Stimulated activated naive CD4-positive, alpha-beta T cell (primary cell): ENCODE measurements around the gene CYB561D2.

Source experiments
- DNase-seq, 6 experiments: peaks; one replicate each; lab custom pipeline; 2025; lab: John Stamatoyannopoulos, UW

Gene CYB561D2

GRCh38 chr3:50390508-50391224 is 40.0 kb downstream of the CYB561D2 start:
- no peak for DNase-seq

- DNase-seq, result no peak
Measured at GRCh38 chr3:50392101-50392715, 41.5 kb downstream of the CYB561D2 start.

DNA sequence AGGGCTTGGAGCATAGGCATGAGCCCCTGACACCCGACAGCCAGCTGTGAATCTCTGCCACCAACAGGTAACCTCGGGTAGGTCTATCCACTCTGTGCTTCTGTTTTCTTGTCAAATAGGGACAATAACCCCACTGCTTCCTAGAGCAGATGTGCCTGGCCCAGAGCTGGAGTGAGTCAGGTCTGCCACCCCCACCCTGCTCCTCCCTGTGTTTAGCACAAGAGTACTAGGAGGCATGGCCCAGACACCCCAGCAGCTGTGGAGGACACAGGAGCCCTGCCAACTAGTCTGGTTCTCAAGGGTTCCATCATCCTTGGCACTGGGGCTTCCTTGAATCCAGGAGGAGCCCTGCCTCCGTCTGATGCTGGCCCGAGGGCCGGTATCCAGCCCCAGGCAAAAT is 42.4 kb downstream of the CYB561D2 start:
- DNase-seq, result no peak

DNA sequence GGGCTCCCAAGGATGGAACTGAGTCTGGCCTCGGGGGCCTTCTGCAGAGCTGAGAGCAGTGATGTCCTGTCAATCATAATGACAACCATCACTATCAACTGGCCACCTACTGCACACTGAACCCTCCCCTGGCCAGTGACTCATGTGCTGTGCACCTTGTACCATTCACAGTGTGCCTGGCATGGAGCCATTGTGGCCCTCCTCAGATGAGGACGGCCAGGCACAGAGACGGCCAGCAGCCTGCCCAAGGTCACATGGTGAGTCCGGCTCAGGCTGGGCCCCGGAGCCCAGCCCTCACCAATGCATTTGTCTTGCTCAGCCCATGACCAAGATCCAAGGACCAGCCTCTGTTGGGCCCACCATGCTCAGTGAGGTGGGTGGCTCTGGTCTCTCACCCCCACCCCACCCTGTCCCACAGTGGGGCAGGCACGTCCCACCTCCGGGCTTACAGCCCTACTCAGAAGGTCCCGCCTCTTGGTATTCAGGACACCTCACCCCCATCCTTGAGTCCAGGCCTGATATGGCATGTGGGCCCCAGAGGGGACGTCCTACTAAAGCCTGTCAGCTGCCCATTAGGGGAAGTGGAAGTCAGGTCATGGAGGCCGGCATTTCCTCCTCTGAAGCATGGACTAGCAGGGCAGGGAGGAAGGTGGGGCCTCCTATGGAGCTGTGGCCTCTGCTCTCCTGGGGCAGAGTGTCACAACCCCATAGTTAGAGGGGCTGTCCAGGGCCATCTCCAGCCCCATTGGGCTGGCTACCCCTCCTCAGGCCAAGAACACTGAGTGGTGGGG is 44.6 kb downstream of the CYB561D2 start:
- DNase-seq, result no peak

GRCh38 chr3:50396502-50396901 is 45.8 kb downstream of the CYB561D2 start:
- DNase-seq, result no peak

DNA sequence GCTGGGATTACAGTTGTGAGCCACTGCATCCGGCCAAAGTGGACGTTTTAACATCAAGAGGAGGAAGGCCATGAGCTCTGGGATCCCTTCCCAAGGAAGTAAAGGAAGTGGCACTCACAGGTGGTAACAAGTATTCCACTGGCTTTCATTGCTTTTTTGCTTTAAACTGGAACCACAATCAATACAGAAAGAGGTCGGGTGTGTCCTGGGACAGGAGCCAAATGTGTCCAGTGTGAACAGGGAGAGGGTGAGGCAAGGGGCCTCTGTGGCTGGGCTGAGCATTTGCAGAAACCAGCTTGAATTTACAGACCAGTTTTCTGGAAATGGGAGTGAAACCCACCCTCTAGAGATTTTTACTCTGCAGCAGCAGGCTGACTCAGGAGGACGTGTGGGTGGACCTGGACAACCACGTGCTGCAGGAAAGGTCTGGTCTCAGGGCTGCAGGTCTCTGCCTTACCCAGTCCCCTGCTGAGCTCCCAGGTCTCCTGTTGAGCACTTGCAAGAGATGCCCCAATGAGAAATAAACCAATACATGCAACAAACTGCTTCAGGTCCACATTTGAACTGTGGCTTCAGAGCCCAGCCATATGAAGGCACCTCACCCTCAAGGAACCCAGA is 51.4 kb downstream of the CYB561D2 start:
- no peak for DNase-seq
